OCI-LY7 (cell line): Measurements from ENCODE around the gene NID2. TPM values are rescaled to one million over a fixed set of nuclear protein-coding genes. Genes with fewer than 3 reads are reported as not detected.

Experiments used
- BruUV-seq: library from RNA; stranded (reverse); fragments of 400-500 nt; replicated peaks from 2 replicates; lab custom pipeline; 2021; lab: Mats Ljungman, UMichigan
- CTCF ChIA-PET: fragments of 300-600 bp; sonication (Branson Sonifier 250); formaldehyde crosslinking; loops from one replicate; lab custom pipeline; 2022; ENCODE audit warnings: antibody characterized with exemption; ENCODE audit not compliant: unreplicated experiment; lab: Charles Lee
- POLR2A ChIA-PET: fragments of 300-600 bp; sonication (Branson Sonifier 250); formaldehyde crosslinking; loops from one replicate; lab custom pipeline; 2022; ENCODE audit warnings: antibody characterized with exemption; lab: Charles Lee
- DNase-seq: peaks from one replicate; pipeline ENCODE4 v3.0.0-alpha.2; 2015; ENCODE audit warnings: low spot score
- H2AFZ ChIP-seq: fragments of 200-600 bp; sonication (generic), shearing (Covaris generic); 2 replicates; pipeline ENCODE4 v1.6.1; 2014; ENCODE audit warnings: mild to moderate bottlenecking, antibody characterized with exemption, low read length, moderate library complexity
- H3K27ac ChIP-seq: fragments of 200-600 bp; sonication (generic); 2 replicates; pipeline ENCODE4 v1.5.1; 2014; ENCODE audit warnings: mixed run types, low read depth, mild to moderate bottlenecking, moderate library complexity, low read length, inconsistent platforms; ENCODE audit not compliant: poor library complexity, severe bottlenecking
- H3K36me3 ChIP-seq: fragments of 200-600 bp; sonication (generic); 2 replicates; pipeline ENCODE4 v1.6.1; 2014; ENCODE audit warnings: mild to moderate bottlenecking, antibody characterized with exemption, low read length, moderate library complexity, mixed read lengths; ENCODE audit not compliant: insufficient read depth
- H3K4me1 ChIP-seq: fragments of 200-600 bp; sonication (generic); 2 replicates; pipeline ENCODE4 v1.5.1; 2014; ENCODE audit warnings: mild to moderate bottlenecking, low read length; ENCODE audit not compliant: insufficient read depth, poor library complexity, severe bottlenecking
- H3K4me2 ChIP-seq: fragments of 200-600 bp; sonication (generic); 2 replicates; pipeline ENCODE4 v1.6.1; 2014; ENCODE audit warnings: mild to moderate bottlenecking, low read length
- H3K4me3 ChIP-seq: fragments of 200-600 bp; sonication (generic); 2 replicates; pipeline ENCODE4 v1.5.1; 2014; ENCODE audit warnings: mild to moderate bottlenecking, low read depth, low read length; ENCODE audit not compliant: poor library complexity, severe bottlenecking
- H3K79me2 ChIP-seq: fragments of 200-600 bp; sonication (generic); 2 replicates; pipeline ENCODE4 v1.6.1; 2016; ENCODE audit warnings: low read depth, mild to moderate bottlenecking, low read length, moderate library complexity, mixed read lengths; ENCODE audit not compliant: insufficient read depth
- H3K9me2 ChIP-seq: fragments of 200-600 bp; sonication (generic); 2 replicates; pipeline ENCODE4 v1.6.1; 2016; ENCODE audit warnings: mild to moderate bottlenecking, low read length, mixed read lengths; ENCODE audit not compliant: insufficient read depth
- H3K9me3 ChIP-seq: fragments of 200-600 bp; sonication (generic); 2 replicates; pipeline ENCODE4 v1.6.1; 2014; ENCODE audit warnings: mild to moderate bottlenecking, mixed run types, low read length, mixed read lengths
- H4K20me1 ChIP-seq: fragments of 200-600 bp; sonication (generic); 2 replicates; pipeline ENCODE4 v1.6.1; 2014; ENCODE audit warnings: mild to moderate bottlenecking, antibody characterized with exemption, low read length, moderate library complexity, mixed read lengths; ENCODE audit not compliant: insufficient read depth
- CTCF ChIP-seq: fragments of 200-600 bp; sonication (generic); conservative IDR thresholded peaks from 2 replicates; pipeline ENCODE4 v1.5.1; 2014; ENCODE audit warnings: mild to moderate bottlenecking, antibody characterized with exemption, low read length, moderate library complexity, mixed read lengths
- EZH2phosphoT487 ChIP-seq: fragments of 200-600 bp; sonication (generic); IDR thresholded peaks from 2 replicates; pipeline ENCODE4 v1.6.1; 2018; ENCODE audit warnings: low read depth, borderline replicate concordance, mild to moderate bottlenecking, mixed run types, antibody characterized with exemption, low read length, moderate library complexity, mixed read lengths
- intact Hi-C: fragments of 100-400 bp; cut with micrococcal nuclease; formaldehyde crosslinking; loops from one replicate; pipeline ENCODE4 v1.10.0; 2022; ENCODE audit not compliant: unreplicated experiment
- total RNA-seq, 2 experiments: library from RNA; depleted of rRNA in 1 of 2; stranded (reverse); fragments of >200 nt in 1 of 2; shearing (Covaris generic) in 1 of 2; gene quantifications; 2 replicates each; pipeline ENCODE4 v1.2.3, GENCODE V29; 2014 to 2022

Gene NID2
- total RNA-seq, 2 experiments from 2014 or later, result not detected

- TF ChIP-seq EZH2phosphoT487 (no peak), CTCF (no peak)
- no peaks in the 10 kb centered on the region for H4K20me1 ChIP-seq
- intact Hi-C loops, result no loop called here
- no peaks in the 10 kb centered on the region for H3K9me2 ChIP-seq
- no peaks in the 10 kb centered on the region for H3K9me3 ChIP-seq
- no peak for DNase-seq
- no peaks in the 10 kb centered on the region for H3K36me3 ChIP-seq
- no peaks in the 10 kb centered on the region for H3K4me1 ChIP-seq
- ChIA-PET CTCF (no interaction called here), POLR2A (interaction anchor here (0.6 to 1.3 kb wide), 5 partner anchors 14 to 73 kb away, joined by 3 to 8 read pairs (median 4); no protein-coding TSS in a partner anchor)
- no peak overlapping the region for H3K4me3 ChIP-seq
- no peak overlapping the region for H2AFZ ChIP-seq
- H3K27ac ChIP-seq, result no peak overlapping the region
- no TSS peak for BruUV-seq
- no peak overlapping the region for H3K4me2 ChIP-seq
- H3K79me2 ChIP-seq, result no peaks in the 10 kb centered on the region
These were observed 34.6 kb upstream of the NID2 start for GRCh38 chr14:52103416-52103815.

GRCh38 chr14:52095794-52096193 is 26.9 kb upstream of the NID2 start:
- H3K9me3 ChIP-seq, result no peaks in the 10 kb centered on the region
- DNase-seq, result no peak
- CTCF ChIA-PET, result no interaction called here
- no peaks in the 10 kb centered on the region for H3K4me1 ChIP-seq
- H3K4me2 ChIP-seq, result no peak overlapping the region
- no peaks in the 10 kb centered on the region for H3K9me2 ChIP-seq
- H2AFZ ChIP-seq, result no peak overlapping the region
- H3K36me3 ChIP-seq, result no peaks in the 10 kb centered on the region
- intact Hi-C loops, result no loop called here
- H3K79me2 ChIP-seq, result no peaks in the 10 kb centered on the region
- no peak for TF ChIP-seq CTCF
- no peak overlapping the region for H3K27ac ChIP-seq
- H4K20me1 ChIP-seq, result no peaks in the 10 kb centered on the region
- H3K4me3 ChIP-seq, result no peak overlapping the region
- BruUV-seq, result no TSS peak
- POLR2A ChIA-PET, result no interaction called here

GRCh38 chr14:52095336-52095735 is 26.5 kb upstream of the NID2 start:
- TF ChIP-seq EZH2phosphoT487 (no peak), CTCF (no peak)
- Histone ChIP-seq H3K4me3 (no peak overlapping the region), H2AFZ (no peak overlapping the region), H3K36me3 (no peaks in the 10 kb centered on the region), H3K79me2 (no peaks in the 10 kb centered on the region), H4K20me1 (no peaks in the 10 kb centered on the region), H3K9me2 (no peaks in the 10 kb centered on the region), H3K27ac (no peak overlapping the region), H3K4me2 (no peak overlapping the region), H3K4me1 (no peaks in the 10 kb centered on the region), H3K9me3 (no peaks in the 10 kb centered on the region)
- CTCF ChIA-PET, result no interaction called here
- no TSS peak for BruUV-seq
- intact Hi-C loops, result no loop called here
- no peak for DNase-seq
- POLR2A ChIA-PET, result no interaction called here
